Measurements from ENCODE around the gene BAZ1B. TPM values are rescaled to one million over a fixed set of nuclear protein-coding genes. Genes with fewer than 3 reads are reported as not detected.

BAZ1B gene
- total RNA-seq, 1 donor from 2014 or later, result 85.8 TPM

DNA sequence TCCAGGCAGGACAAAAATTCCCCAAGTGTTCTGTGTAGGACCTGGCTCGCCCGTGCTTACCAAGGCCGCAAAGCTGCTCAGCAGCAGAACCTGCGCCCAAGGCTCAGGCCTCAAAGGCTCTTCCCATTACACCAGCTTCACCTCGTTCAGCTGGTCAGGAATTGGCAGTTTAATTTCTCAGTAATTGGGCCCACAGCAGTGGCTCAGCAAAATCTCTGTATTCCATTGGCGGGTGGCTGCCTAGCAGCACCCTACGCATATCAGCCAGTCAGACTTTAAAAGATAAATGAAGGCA is 82.7 kb downstream of the BAZ1B start:
- peak overlapping the region; percentile 23 for H3K27ac ChIP-seq
- H3K27ac Mint-ChIP-seq, result no peak overlapping the region
- peaks cover 36% of the 10 kb centered on the region for H3K36me3 Mint-ChIP-seq

GRCh38 chr7:73438547-73439409 is 83.3 kb downstream of the BAZ1B start:
- Mint-ChIP-seq H3K36me3 (peaks cover 33% of the 10 kb centered on the region), H3K4me3 (no peak overlapping the region), H3K9me3 (no peaks in the 10 kb centered on the region), H3K27me3 (ENCODE audit: insufficient read depth, low read depth) (peaks cover 3% of the 10 kb centered on the region), H3K4me1 (peaks cover 16% of the 10 kb centered on the region), H3K27ac (no peak overlapping the region)
- Histone ChIP-seq H3K4me3 (no peak overlapping the region), H3K4me1 (no peaks in the 10 kb centered on the region), H3K4me2 (no peak overlapping the region), H2AFZ (replicated peaks) (no peak overlapping the region), H3K9me3 (ENCODE audit: low read depth) (no peaks in the 10 kb centered on the region), H3K36me3 (peaks cover 3% of the 10 kb centered on the region), H3K9ac (no peak overlapping the region), H3F3A (ENCODE audit: low read depth) (peaks cover 37% of the 10 kb centered on the region), H3K27ac (peak overlapping the region; percentile 55), H3K27me3 (peaks cover 13% of the 10 kb centered on the region), H3K79me2 (ENCODE audit: low read depth) (no peaks in the 10 kb centered on the region), H4K20me1 (ENCODE audit: low read depth) (peaks cover 25% of the 10 kb centered on the region)
- no peak for DNase-seq (ENCODE audit: low spot score)
- TF ChIP-seq EZH2 (IDR thresholded peaks at IDR 0.05) (no peak), EZH2phosphoT487 (IDR thresholded peaks at IDR 0.05) (no peak), CTCF (IDR thresholded peaks at IDR 0.05) (no peak)

More for the DNA sequence above, 82.7 kb downstream of the BAZ1B start:
- Histone ChIP-seq H2AFZ (replicated peaks) (no peak overlapping the region), H3K4me2 (no peak overlapping the region), H3K27me3 (peaks cover 8% of the 10 kb centered on the region), H3K36me3 (peaks cover 3% of the 10 kb centered on the region), H3K9ac (no peak overlapping the region), H4K20me1 (ENCODE audit: low read depth) (peaks cover 26% of the 10 kb centered on the region), H3K79me2 (ENCODE audit: low read depth) (no peaks in the 10 kb centered on the region), H3K9me3 (ENCODE audit: low read depth) (no peaks in the 10 kb centered on the region), H3F3A (ENCODE audit: low read depth) (peaks cover 34% of the 10 kb centered on the region), H3K4me1 (no peaks in the 10 kb centered on the region), H3K4me3 (no peak overlapping the region)
- DNase-seq (ENCODE audit: low spot score), result no peak
- TF ChIP-seq EZH2 (IDR thresholded peaks at IDR 0.05) (no peak), EZH2phosphoT487 (IDR thresholded peaks at IDR 0.05) (no peak), CTCF (IDR thresholded peaks at IDR 0.05) (no peak)
- H3K9me3 Mint-ChIP-seq, result no peaks in the 10 kb centered on the region
- no peak overlapping the region for H3K4me3 Mint-ChIP-seq
- peaks cover 16% of the 10 kb centered on the region for H3K4me1 Mint-ChIP-seq
- peaks cover 3% of the 10 kb centered on the region for H3K27me3 Mint-ChIP-seq (ENCODE audit: insufficient read depth, low read depth)

DNA sequence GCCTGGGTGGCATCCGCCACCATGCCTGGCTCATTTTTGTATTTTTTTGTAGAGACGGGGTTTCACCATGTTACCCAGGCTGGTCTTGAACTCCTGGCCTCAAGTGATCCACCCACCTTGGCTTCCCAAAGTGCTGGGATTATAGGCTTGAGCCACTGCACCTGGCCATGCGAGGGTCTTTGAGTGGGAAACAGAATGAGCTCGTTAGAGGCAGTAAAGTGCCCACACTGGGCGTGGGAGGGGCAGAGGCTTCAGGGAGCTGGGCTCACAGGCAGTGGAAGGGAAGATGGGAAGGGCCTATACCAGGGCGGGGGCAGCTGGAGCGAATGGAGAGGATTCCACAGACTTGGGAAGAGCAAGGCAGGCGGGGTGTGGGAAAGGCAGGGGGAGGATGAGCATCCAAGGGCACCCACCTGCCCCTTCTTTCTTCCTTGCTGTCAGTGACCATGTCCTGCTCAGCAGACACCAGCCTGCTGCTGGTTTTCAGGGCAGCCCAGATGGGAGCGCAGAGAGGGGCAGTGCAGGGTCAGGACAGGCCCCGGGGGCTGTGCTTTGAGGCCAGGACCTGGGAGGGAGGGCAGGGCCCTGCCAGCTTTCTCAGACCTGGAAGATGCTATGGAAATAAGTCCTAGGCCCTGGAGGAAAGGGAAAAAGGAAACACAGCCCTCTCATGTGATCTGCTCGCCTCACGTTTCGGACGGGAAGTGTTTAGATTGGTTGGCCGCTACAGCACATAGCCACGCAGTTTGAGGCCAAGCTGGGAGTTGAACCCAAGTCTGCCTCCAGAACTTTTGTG is 84.3 kb downstream of the BAZ1B start:
- H3K27ac Mint-ChIP-seq, result peak overlapping the region; percentile 59
- H3K9ac ChIP-seq, result no peak overlapping the region
- DNase-seq (ENCODE audit: low spot score), result no peak
- no peaks in the 10 kb centered on the region for H3K79me2 ChIP-seq (ENCODE audit: low read depth)
- H3K4me3 ChIP-seq, result no peak overlapping the region
- peaks cover 3% of the 10 kb centered on the region for H3K36me3 ChIP-seq
- no peaks in the 10 kb centered on the region for H3K9me3 Mint-ChIP-seq
- TF ChIP-seq EZH2phosphoT487 (IDR thresholded peaks at IDR 0.05) (no peak), CTCF (IDR thresholded peaks at IDR 0.05) (no peak), EZH2 (IDR thresholded peaks at IDR 0.05) (no peak)
- H3K27me3 Mint-ChIP-seq (ENCODE audit: insufficient read depth, low read depth), result peaks cover 3% of the 10 kb centered on the region
- no peak overlapping the region for H3K4me2 ChIP-seq
- no peak overlapping the region for H2AFZ ChIP-seq (replicated peaks)
- peaks cover 32% of the 10 kb centered on the region for H3K36me3 Mint-ChIP-seq
- H3K4me1 Mint-ChIP-seq, result peaks cover 16% of the 10 kb centered on the region
- peaks cover 37% of the 10 kb centered on the region for H3F3A ChIP-seq (ENCODE audit: low read depth)
- H3K27me3 ChIP-seq, result peaks cover 16% of the 10 kb centered on the region
- peak overlapping the region; percentile 40 for H3K4me3 Mint-ChIP-seq
- H3K4me1 ChIP-seq, result no peaks in the 10 kb centered on the region
- peak overlapping the region; percentile 55 for H3K27ac ChIP-seq
- no peaks in the 10 kb centered on the region for H3K9me3 ChIP-seq (ENCODE audit: low read depth)
- peaks cover 18% of the 10 kb centered on the region for H4K20me1 ChIP-seq (ENCODE audit: low read depth)

Measured in neural progenitor cell (in vitro differentiated cells).